Trophoblast cell (in vitro differentiated cells and primary cell): ENCODE data around the gene SERINC2.
A peak's percentile ranks its signal among the peaks of the same experiment; 100 is the strongest.

Experiments
- DNase-seq, 2 donors: peaks; one replicate each; pipeline ENCODE4 v3.0.0-alpha.2; 2016
- H2AFZ ChIP-seq: 2 replicates; pipeline ENCODE4 v1.6.1; 2013; ENCODE audit warnings: low read length, moderate library complexity, mild to moderate bottlenecking; ENCODE audit not compliant: insufficient read depth, poor library complexity
- H2AK5ac ChIP-seq: 2 replicates; pipeline ENCODE4 v1.6.1; 2013; ENCODE audit warnings: mild to moderate bottlenecking, low read length
- H2BK120ac ChIP-seq: 2 replicates; pipeline ENCODE4 v1.6.1; 2013; ENCODE audit warnings: low read length, mild to moderate bottlenecking, moderate library complexity; ENCODE audit not compliant: insufficient read depth, poor library complexity
- H2BK12ac ChIP-seq: 2 replicates; pipeline ENCODE4 v1.6.1; 2013; ENCODE audit warnings: mild to moderate bottlenecking, low read length, moderate library complexity
- H2BK5ac ChIP-seq: 2 replicates; pipeline ENCODE4 v1.6.1; 2013; ENCODE audit warnings: low read length, low read depth, moderate library complexity, mild to moderate bottlenecking; ENCODE audit not compliant: poor library complexity
- H3K14ac ChIP-seq: 2 replicates; pipeline ENCODE4 v1.6.1; 2013; ENCODE audit warnings: mild to moderate bottlenecking, low read length
- H3K18ac ChIP-seq: 2 replicates; pipeline ENCODE4 v1.6.1; 2013; ENCODE audit warnings: mild to moderate bottlenecking, low read length
- H3K23ac ChIP-seq: 2 replicates; pipeline ENCODE4 v1.6.1; 2013; ENCODE audit warnings: low read length
- H3K27ac ChIP-seq: 2 replicates; pipeline ENCODE4 v1.5.1; 2013; ENCODE audit warnings: low read depth, mild to moderate bottlenecking, inconsistent platforms, low read length, moderate library complexity
- H3K27me3 ChIP-seq: 2 replicates; pipeline ENCODE4 v1.6.1; 2013; ENCODE audit warnings: inconsistent platforms, mild to moderate bottlenecking, low read length, moderate library complexity; ENCODE audit not compliant: insufficient read depth
- H3K36me3 ChIP-seq, 2 experiments: 1 replicate in 1 of 2; 2 replicates in 1 of 2; pipeline ENCODE4 v1.6.1; 2013; ENCODE audit warnings: low read length in 2 of 2, mild to moderate bottlenecking in 2 of 2, moderate library complexity in 1 of 2; ENCODE audit not compliant: insufficient read depth in 2 of 2, control insufficient read depth in 1 of 2
- H3K4ac ChIP-seq: 2 replicates; pipeline ENCODE4 v1.6.1; 2013; ENCODE audit warnings: low read depth, mild to moderate bottlenecking, low read length, moderate library complexity
- H3K4me1 ChIP-seq, 2 experiments: 1 replicate in 1 of 2; 2 replicates in 1 of 2; pipeline ENCODE4 v1.6.1; 2013; ENCODE audit warnings: low read length in 2 of 2, mild to moderate bottlenecking in 2 of 2, moderate library complexity in 1 of 2; ENCODE audit not compliant: insufficient read depth in 2 of 2, control insufficient read depth in 1 of 2
- H3K4me2 ChIP-seq: 2 replicates; pipeline ENCODE4 v1.6.1; 2013; ENCODE audit warnings: inconsistent platforms, mild to moderate bottlenecking, low read length, moderate library complexity
- H3K4me3 ChIP-seq: 2 replicates; pipeline ENCODE4 v1.5.1; 2013; ENCODE audit warnings: mild to moderate bottlenecking, low read depth, low read length, inconsistent platforms
- H3K79me1 ChIP-seq: one replicate; pipeline ENCODE4 v1.6.1; 2013; ENCODE audit warnings: low read length
- H3K79me2 ChIP-seq: 2 replicates; pipeline ENCODE4 v1.6.1; 2013; ENCODE audit warnings: low read length, mild to moderate bottlenecking; ENCODE audit not compliant: control insufficient read depth, insufficient read depth, poor library complexity
- H3K9ac ChIP-seq: 2 replicates; pipeline ENCODE4 v1.6.1; 2013; ENCODE audit warnings: mild to moderate bottlenecking, low read length
- H3K9me3 ChIP-seq: 2 replicates; pipeline ENCODE4 v1.6.1; 2013; ENCODE audit warnings: low read depth, mild to moderate bottlenecking, control low read depth, inconsistent platforms, low read length; ENCODE audit not compliant: insufficient read depth
- H4K12ac ChIP-seq: 2 replicates; pipeline ENCODE4 v1.6.1; 2013; ENCODE audit warnings: low read depth, mild to moderate bottlenecking, low read length, moderate library complexity
- H4K8ac ChIP-seq: 2 replicates; pipeline ENCODE4 v1.6.1; 2013; ENCODE audit warnings: low read depth, mild to moderate bottlenecking, low read length, moderate library complexity
- H4K91ac ChIP-seq: one replicate; pipeline ENCODE4 v1.6.1; 2013; ENCODE audit warnings: low read depth, mild to moderate bottlenecking, low read length, moderate library complexity
- WGBS: extraction: QIAGEN DNeasy Blood & Tissue Kit; methylation state at CpG from one replicate; pipeline ENCODE4 v1.1.7; 2013; ENCODE audit warnings: missing lambda C conversion rate; ENCODE audit not compliant: insufficient read length, insufficient coverage; ENCODE audit errors: extremely low coverage; 5-methylcytosine and 5-hydroxymethylcytosine counted together

Gene SERINC2

GRCh38 chr1:31437433-31438037 is 24.5 kb downstream of the SERINC2 start:
- Histone ChIP-seq H3K9me3 (no peaks in the 10 kb centered on the region), H2BK5ac (no peak overlapping the region), H3K4me3 (no peak overlapping the region), H2AFZ (no peak overlapping the region), H2AK5ac (no peak overlapping the region), H3K79me1 (peaks cover 3% of the 10 kb centered on the region), H4K12ac (no peak overlapping the region), H3K14ac (no peak overlapping the region), H3K9ac (no peak overlapping the region), H3K23ac (no peak overlapping the region), H3K79me2 (no peaks in the 10 kb centered on the region), H3K36me3 (peaks cover 18 to 20% of the 10 kb centered on the region in 2 experiments), H3K4me2 (no peak overlapping the region), H2BK12ac (no peak overlapping the region), H3K27ac (no peak overlapping the region), H3K27me3 (no peaks in the 10 kb centered on the region), H3K4ac (no peak overlapping the region), H3K4me1 (peaks cover 0 to 3% of the 10 kb centered on the region in 2 experiments), H3K18ac (no peak overlapping the region), H4K8ac (no peak overlapping the region), H4K91ac (no peak overlapping the region), H2BK120ac (no peak overlapping the region)
- no CpG with 5 or more reads among the region's 11 CpGs for WGBS
- DNase-seq = no peak

DNA sequence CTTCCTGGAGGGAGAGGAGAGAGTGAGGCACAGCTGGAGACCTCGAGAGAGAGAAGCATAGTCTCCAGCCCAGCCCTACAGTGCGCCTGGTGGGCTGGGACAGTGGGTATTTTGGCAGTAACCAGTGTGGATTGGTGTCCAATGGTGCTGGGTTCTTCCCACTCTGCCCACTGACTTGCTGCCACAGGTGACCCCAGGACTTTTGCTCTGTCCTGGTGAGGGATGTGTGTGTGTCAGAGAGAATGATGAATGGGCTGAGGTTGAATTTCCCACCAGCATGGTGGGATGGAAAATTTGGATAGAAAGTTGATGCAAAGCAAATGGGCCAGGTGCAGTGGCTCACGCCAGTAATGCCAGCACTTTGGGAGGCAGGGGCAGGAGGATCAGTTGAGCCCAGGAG is 26.3 kb downstream of the SERINC2 start:
- H3K4ac ChIP-seq = no peak overlapping the region
- no peak overlapping the region for H2BK120ac ChIP-seq
- H4K8ac ChIP-seq = no peak overlapping the region
- peaks cover 3% of the 10 kb centered on the region for H3K79me1 ChIP-seq
- H3K79me2 ChIP-seq = no peaks in the 10 kb centered on the region
- no peak overlapping the region for H3K27ac ChIP-seq
- H3K4me3 ChIP-seq = no peak overlapping the region
- peaks cover 0 to 3% of the 10 kb centered on the region in 2 experiments for H3K4me1 ChIP-seq
- H2BK5ac ChIP-seq = no peak overlapping the region
- no peak overlapping the region for H2AK5ac ChIP-seq
- no peak for DNase-seq
- peaks cover 4% of the 10 kb centered on the region in 2 experiments for H3K36me3 ChIP-seq
- H3K4me2 ChIP-seq = no peak overlapping the region
- no peaks in the 10 kb centered on the region for H3K9me3 ChIP-seq
- no peak overlapping the region for H3K14ac ChIP-seq
- no peak overlapping the region for H3K18ac ChIP-seq
- H3K27me3 ChIP-seq = no peaks in the 10 kb centered on the region
- peak overlapping the region; percentile 54 for H3K9ac ChIP-seq
- no CpG with 5 or more reads among the region's 3 CpGs for WGBS
- H2BK12ac ChIP-seq = no peak overlapping the region
- H2AFZ ChIP-seq = no peak overlapping the region
- no peak overlapping the region for H3K23ac ChIP-seq
- no peak overlapping the region for H4K91ac ChIP-seq
- H4K12ac ChIP-seq = no peak overlapping the region

GRCh38 chr1:31441073-31441472 is 28.1 kb downstream of the SERINC2 start:
- Histone ChIP-seq H3K4me2 (no peak overlapping the region), H2AK5ac (no peak overlapping the region), H3K14ac (no peak overlapping the region), H3K4ac (no peak overlapping the region), H3K79me1 (no peaks in the 10 kb centered on the region), H2BK120ac (no peak overlapping the region), H3K23ac (no peak overlapping the region), H3K27me3 (no peaks in the 10 kb centered on the region), H3K9me3 (no peaks in the 10 kb centered on the region), H3K9ac (no peak overlapping the region), H4K8ac (no peak overlapping the region), H2AFZ (no peak overlapping the region), H3K36me3 (no peaks in the 10 kb centered on the region), H3K27ac (no peak overlapping the region), H3K4me1 (peaks cover 0 to 5% of the 10 kb centered on the region in 2 experiments), H2BK5ac (no peak overlapping the region), H2BK12ac (no peak overlapping the region), H4K91ac (no peak overlapping the region), H3K18ac (no peak overlapping the region), H3K4me3 (no peak overlapping the region), H4K12ac (no peak overlapping the region), H3K79me2 (no peaks in the 10 kb centered on the region)
- WGBS = no CpG with 5 or more reads among the region's 3 CpGs
- DNase-seq = no peak

DNA sequence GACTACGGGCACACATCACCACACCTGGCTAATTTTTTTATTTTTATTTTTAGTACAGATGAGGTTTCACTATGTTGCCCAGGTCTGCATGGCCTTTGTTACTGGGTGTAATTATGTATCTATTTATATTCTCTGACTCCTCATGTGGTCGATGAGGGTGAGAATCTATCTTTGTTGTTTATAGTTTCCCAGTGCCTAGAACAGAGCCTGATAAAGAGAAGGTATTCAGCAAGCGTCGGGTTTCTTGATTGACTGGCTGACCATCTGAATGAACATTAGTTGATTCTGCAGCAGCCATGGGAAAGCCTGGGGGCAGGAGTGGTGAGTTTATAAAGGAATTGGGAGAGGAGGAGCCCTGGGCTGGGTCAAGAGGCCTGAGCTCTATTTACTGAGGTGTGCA is 28.5 kb downstream of the SERINC2 start:
- DNase-seq = no peak
- Histone ChIP-seq H3K4me3 (no peak overlapping the region), H2BK120ac (no peak overlapping the region), H3K4ac (no peak overlapping the region), H3K14ac (no peak overlapping the region), H3K9me3 (no peaks in the 10 kb centered on the region), H2BK5ac (no peak overlapping the region), H2AK5ac (no peak overlapping the region), H3K27me3 (no peaks in the 10 kb centered on the region), H3K4me2 (no peak overlapping the region), H3K4me1 (peaks cover 0 to 5% of the 10 kb centered on the region in 2 experiments), H2BK12ac (no peak overlapping the region), H3K18ac (no peak overlapping the region), H3K36me3 (no peaks in the 10 kb centered on the region), H3K79me2 (no peaks in the 10 kb centered on the region), H2AFZ (no peak overlapping the region), H3K9ac (no peak overlapping the region), H3K79me1 (no peaks in the 10 kb centered on the region), H3K27ac (no peak overlapping the region), H4K12ac (no peak overlapping the region), H4K91ac (no peak overlapping the region), H3K23ac (no peak overlapping the region), H4K8ac (no peak overlapping the region)
- WGBS = no CpG with 5 or more reads among the region's 4 CpGs
